GM06990 (cell line): ENCODE measurements around the gene NT5DC2.

Experiments
- DNase-seq: peaks from one replicate; pipeline ENCODE4 v3.0.0-alpha.2; 2011; ENCODE audit not compliant: insufficient read length; ENCODE audit errors: extremely low read depth
- H3K27me3 ChIP-seq: replicated peaks from 2 replicates; pipeline ENCODE4 v1.6.0; 2011; ENCODE audit warnings: low read length; ENCODE audit not compliant: control insufficient read depth, insufficient read depth
- H3K36me3 ChIP-seq: 2 replicates; pipeline ENCODE4 v1.5.1; 2011; ENCODE audit warnings: low read length; ENCODE audit not compliant: control insufficient read depth, insufficient read depth
- H3K4me3 ChIP-seq: replicated peaks from 2 replicates; pipeline ENCODE4 v1.5.1; 2011; ENCODE audit warnings: low read depth, mild to moderate bottlenecking, control low read depth, low read length
- TF ChIP-seq, protein P1 (sequence below): IDR thresholded peaks from 2 replicates; pipeline ENCODE4 v1.5.1; 2011; ENCODE audit warnings: low read length, control low read depth, mild to moderate bottlenecking, inconsistent platforms; ENCODE audit not compliant: insufficient read depth, poor library complexity, severe bottlenecking

The NT5DC2 gene

DNA sequence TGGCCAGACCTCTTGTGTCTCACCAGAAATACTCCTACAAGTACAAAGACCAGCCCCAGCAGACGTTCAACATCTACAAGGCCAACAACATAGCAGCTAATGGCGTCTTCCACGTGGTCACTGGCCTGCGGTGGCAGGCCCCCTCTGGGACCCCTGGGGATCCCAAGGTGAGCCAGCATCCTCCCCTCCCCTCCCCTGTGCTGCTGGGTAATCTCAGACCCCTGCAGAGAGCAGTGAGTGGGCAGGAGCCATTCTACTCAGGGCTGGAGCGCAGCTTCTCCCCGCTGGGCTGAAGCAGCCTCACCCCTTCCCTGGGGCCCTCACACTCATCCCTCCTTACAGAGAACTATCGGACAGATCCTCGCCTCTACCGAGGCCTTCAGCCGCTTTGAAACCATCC is 28.7 kb downstream of the NT5DC2 start:
- no peaks in the 10 kb centered on the region for H3K36me3 ChIP-seq
- no peak overlapping the region for H3K4me3 ChIP-seq
- DNase-seq = no peak
- TF ChIP-seq, protein P1, sequence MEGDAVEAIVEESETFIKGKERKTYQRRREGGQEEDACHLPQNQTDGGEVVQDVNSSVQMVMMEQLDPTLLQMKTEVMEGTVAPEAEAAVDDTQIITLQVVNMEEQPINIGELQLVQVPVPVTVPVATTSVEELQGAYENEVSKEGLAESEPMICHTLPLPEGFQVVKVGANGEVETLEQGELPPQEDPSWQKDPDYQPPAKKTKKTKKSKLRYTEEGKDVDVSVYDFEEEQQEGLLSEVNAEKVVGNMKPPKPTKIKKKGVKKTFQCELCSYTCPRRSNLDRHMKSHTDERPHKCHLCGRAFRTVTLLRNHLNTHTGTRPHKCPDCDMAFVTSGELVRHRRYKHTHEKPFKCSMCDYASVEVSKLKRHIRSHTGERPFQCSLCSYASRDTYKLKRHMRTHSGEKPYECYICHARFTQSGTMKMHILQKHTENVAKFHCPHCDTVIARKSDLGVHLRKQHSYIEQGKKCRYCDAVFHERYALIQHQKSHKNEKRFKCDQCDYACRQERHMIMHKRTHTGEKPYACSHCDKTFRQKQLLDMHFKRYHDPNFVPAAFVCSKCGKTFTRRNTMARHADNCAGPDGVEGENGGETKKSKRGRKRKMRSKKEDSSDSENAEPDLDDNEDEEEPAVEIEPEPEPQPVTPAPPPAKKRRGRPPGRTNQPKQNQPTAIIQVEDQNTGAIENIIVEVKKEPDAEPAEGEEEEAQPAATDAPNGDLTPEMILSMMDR = no peak
- no peaks in the 10 kb centered on the region; the same call in 1 of the 2 replicates for H3K27me3 ChIP-seq

DNA sequence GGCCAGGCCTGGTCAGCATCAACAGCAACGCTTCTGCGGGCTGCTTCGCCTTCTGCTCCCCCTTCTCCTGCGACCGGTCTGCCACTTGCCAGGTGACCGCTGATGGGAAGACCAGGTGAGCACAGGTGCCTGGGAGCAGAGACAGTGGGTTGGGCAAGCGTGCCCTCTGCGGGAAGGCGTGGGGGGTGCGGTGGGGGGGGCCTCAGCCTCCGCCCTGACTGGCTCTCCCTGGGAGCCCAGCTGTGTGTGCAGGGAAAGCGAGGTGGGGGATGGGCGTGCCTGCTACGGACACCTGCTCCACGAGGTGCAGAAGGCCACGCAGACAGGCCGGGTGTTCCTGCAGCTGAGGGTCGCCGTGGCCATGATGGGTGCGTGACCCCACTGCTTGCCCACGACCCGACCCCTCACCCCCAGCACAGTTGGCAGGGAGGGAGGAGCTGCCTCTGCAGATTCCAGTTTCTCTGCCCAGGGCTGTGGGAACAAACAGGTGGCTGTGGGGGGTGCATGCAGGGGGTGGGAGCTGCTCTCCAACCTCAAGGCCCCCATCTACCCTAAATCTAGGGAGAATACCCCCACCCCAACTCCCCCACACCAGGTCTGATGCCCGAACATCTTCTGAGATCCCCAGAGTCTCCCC is 29.8 kb downstream of the NT5DC2 start:
- Histone ChIP-seq H3K36me3 (no peaks in the 10 kb centered on the region), H3K4me3 (no peak overlapping the region), H3K27me3 (no peaks in the 10 kb centered on the region; the same call in 1 of the 2 replicates)
- DNase-seq = no peak
- TF ChIP-seq, protein P1 = no peak

DNA sequence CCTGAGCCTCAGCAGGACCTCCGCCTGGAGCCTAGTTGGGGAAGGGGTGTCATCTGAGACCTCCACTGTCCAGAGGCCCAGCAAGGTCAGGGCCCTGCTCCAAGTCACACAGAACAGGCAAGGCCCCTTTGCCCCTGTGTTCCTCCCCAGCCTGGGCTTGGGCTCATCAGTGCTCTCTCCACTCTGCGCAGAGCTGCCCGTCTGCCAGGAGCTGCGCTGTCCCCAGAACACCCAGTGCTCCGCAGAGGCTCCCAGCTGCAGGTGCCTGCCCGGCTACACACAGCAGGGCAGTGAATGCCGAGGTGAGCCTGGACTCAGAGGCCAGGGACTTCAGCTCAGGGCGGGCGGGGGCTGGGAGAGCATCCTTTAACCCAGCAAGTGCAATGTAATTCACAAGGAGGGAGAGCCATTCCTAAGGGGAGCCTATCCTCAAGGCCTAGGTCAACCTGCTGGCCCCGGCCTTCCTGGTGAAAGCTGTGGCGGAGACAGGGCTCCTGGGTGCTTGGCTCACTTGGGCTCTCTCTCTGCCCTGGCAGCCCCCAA is 30.8 kb downstream of the NT5DC2 start:
- H3K36me3 ChIP-seq = no peaks in the 10 kb centered on the region
- DNase-seq = no peak
- TF ChIP-seq, protein P1 = no peak
- no peaks in the 10 kb centered on the region; the same call in 1 of the 2 replicates for H3K27me3 ChIP-seq
- no peak overlapping the region for H3K4me3 ChIP-seq

DNA sequence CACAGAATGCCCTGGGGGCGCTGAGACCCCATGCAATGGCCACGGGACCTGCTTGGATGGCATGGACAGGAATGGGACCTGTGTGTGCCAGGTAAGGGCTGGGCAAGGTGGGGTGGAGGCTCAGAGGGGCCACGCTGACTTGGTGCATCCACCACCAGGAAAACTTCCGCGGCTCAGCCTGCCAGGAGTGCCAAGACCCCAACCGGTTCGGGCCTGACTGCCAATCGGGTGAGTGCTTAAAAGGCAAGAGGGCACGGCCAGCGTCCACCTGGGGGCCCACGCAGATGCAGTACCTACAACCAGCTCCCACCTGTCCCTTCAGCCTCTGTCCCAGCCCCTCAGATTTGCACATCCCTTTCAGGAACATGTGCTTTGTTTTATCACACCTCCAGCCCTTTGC is 31.7 kb downstream of the NT5DC2 start:
- no peaks in the 10 kb centered on the region for H3K36me3 ChIP-seq
- DNase-seq = no peak
- TF ChIP-seq, protein P1 = no peak
- H3K4me3 ChIP-seq = no peak overlapping the region
- H3K27me3 ChIP-seq = no peaks in the 10 kb centered on the region; the same call in 1 of the 2 replicates

DNA sequence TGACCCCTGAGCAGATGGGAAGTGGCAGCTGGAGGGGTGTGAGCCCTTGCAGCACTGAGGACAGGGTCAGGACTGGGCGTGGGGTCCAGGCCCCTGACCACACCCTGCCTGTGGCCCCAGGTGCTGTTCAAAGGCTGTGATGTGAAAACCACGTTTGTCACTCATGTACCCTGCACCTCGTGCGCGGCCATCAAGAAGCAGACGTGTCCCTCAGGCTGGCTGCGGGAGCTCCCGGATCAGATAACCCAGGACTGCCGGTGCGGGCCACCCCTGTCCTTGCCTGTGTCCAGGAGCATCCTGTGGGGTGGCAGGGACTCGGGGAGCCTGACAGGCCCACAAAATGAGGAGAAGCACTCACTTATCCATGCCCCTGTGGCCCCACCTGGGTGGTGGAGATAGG is 32.6 kb downstream of the NT5DC2 start:
- TF ChIP-seq, protein P1 = no peak
- no peak overlapping the region for H3K4me3 ChIP-seq
- no peak for DNase-seq
- H3K27me3 ChIP-seq = no peaks in the 10 kb centered on the region; the same call in 1 of the 2 replicates
- H3K36me3 ChIP-seq = no peaks in the 10 kb centered on the region
